HEK293 (cell line): ENCODE results near the gene CADPS.

Experiments used
- CTCF ChIA-PET: fragments of 350-600 bp; formaldehyde crosslinking; extraction: SDS; loops from one replicate; lab custom pipeline; 2021; ENCODE audit warnings: antibody characterized with exemption; lab: Yijun Ruan, JAX
- POLR2A ChIA-PET: fragments of 300-600 bp; formaldehyde crosslinking; extraction: SDS; loops from one replicate; lab custom pipeline; 2020; ENCODE audit warnings: antibody characterized with exemption, inconsistent platforms; lab: Yijun Ruan, JAX
- H3K27ac ChIP-seq: fragments of 200-500 bp; sonication (Bioruptor generic); 2 replicates; pipeline ENCODE4 v1.5.1; 2014; ENCODE audit warnings: low read depth, low read length, control low read depth, inconsistent platforms; ENCODE audit errors: extremely low read depth
- H3K36me3 ChIP-seq, 2 experiments: fragments of 200-500 bp in 1 of 2; sonication (Bioruptor generic) in 1 of 2; 1 replicate in 1 of 2; 2 replicates in 1 of 2; pipeline ENCODE4 v1.5.1; 2014 to 2017; ENCODE audit warnings: inconsistent platforms in 2 of 2, low read length in 2 of 2; ENCODE audit not compliant: control insufficient read depth in 2 of 2, insufficient read depth in 1 of 2
- H3K4me1 ChIP-seq: fragments of 200-500 bp; sonication (Bioruptor generic); 2 replicates; pipeline ENCODE4 v1.5.1; 2014; ENCODE audit warnings: mild to moderate bottlenecking, low read length, inconsistent platforms; ENCODE audit not compliant: control insufficient read depth, insufficient read depth
- H3K4me3 ChIP-seq: 2 replicates; pipeline ENCODE4 v1.5.1; 2011; ENCODE audit warnings: low read depth, mild to moderate bottlenecking, control low read depth, low read length, moderate library complexity
- H3K9me3 ChIP-seq: fragments of 200-500 bp; sonication (Bioruptor generic); 2 replicates; pipeline ENCODE4 v1.5.1; 2014; ENCODE audit warnings: low read depth, low read length, inconsistent platforms; ENCODE audit not compliant: control insufficient read depth, insufficient read depth
- AEBP2 ChIP-seq: fragments of 450-650 bp; formaldehyde crosslinking; IDR thresholded peaks from 2 replicates; pipeline ENCODE4 v1.5.1; 2016; ENCODE audit warnings: missing biosample characterization, missing genetic modification characterization, borderline replicate concordance
- GLIS2 ChIP-seq: fragments of 450-650 bp; formaldehyde crosslinking; IDR thresholded peaks from 2 replicates; pipeline ENCODE4 v1.5.1; 2016; ENCODE audit warnings: missing biosample characterization, missing genetic modification characterization
- HOXA7 ChIP-seq: sonication (generic); formaldehyde crosslinking; IDR thresholded peaks from 2 replicates; pipeline ENCODE4 v1.8.1; 2022; ENCODE audit warnings: missing genetic modification reagents, borderline replicate concordance
- IKZF3 ChIP-seq: fragments of 450-650 bp; IDR thresholded peaks from 2 replicates; pipeline ENCODE4 v1.5.0; 2018; ENCODE audit warnings: missing biosample characterization, mild to moderate bottlenecking, missing genetic modification characterization, moderate library complexity
- KLF17 ChIP-seq: fragments of 450-650 bp; formaldehyde crosslinking; IDR thresholded peaks from 2 replicates; pipeline ENCODE4 v1.5.1; 2016; ENCODE audit warnings: missing biosample characterization, missing genetic modification characterization
- RBAK ChIP-seq: fragments of 450-650 bp; formaldehyde crosslinking; IDR thresholded peaks from 2 replicates; pipeline ENCODE4 v1.5.1; 2016; ENCODE audit warnings: missing biosample characterization, missing genetic modification characterization
- REPIN1 ChIP-seq: fragments of 450-650 bp; formaldehyde crosslinking; IDR thresholded peaks from 2 replicates; pipeline ENCODE4 v1.5.1; 2017; ENCODE audit warnings: missing biosample characterization, missing genetic modification characterization, low read depth
- SCRT1 ChIP-seq: fragments of 450-650 bp; formaldehyde crosslinking; IDR thresholded peaks from 2 replicates; pipeline ENCODE4 v1.5.1; 2016; ENCODE audit warnings: missing biosample characterization, missing genetic modification characterization, borderline replicate concordance
- SCRT2 ChIP-seq: fragments of 450-650 bp; formaldehyde crosslinking; IDR thresholded peaks from 2 replicates; pipeline ENCODE4 v1.5.1; 2016; ENCODE audit warnings: missing biosample characterization, missing genetic modification characterization
- SP3 ChIP-seq: fragments of 450-650 bp; formaldehyde crosslinking; IDR thresholded peaks from 2 replicates; pipeline ENCODE4 v1.5.1; 2016; ENCODE audit warnings: missing biosample characterization, missing genetic modification characterization
- ZBTB49 ChIP-seq: fragments of 450-650 bp; formaldehyde crosslinking; IDR thresholded peaks from 2 replicates; pipeline ENCODE4 v1.5.1; 2016; ENCODE audit warnings: missing biosample characterization, missing genetic modification characterization, low read depth
- ZNF174 ChIP-seq: fragments of 450-650 bp; formaldehyde crosslinking; IDR thresholded peaks from 2 replicates; pipeline ENCODE4 v1.5.0; 2017; ENCODE audit warnings: missing biosample characterization, mild to moderate bottlenecking, missing genetic modification characterization
- ZNF366 ChIP-seq: fragments of 450-650 bp; formaldehyde crosslinking; conservative IDR thresholded peaks from 2 replicates; pipeline ENCODE4 v1.5.1; 2016; ENCODE audit warnings: missing biosample characterization, missing genetic modification characterization
- ZNF423 ChIP-seq: fragments of 450-650 bp; formaldehyde crosslinking; IDR thresholded peaks from 2 replicates; pipeline ENCODE4 v1.5.1; 2016; ENCODE audit warnings: missing biosample characterization, missing genetic modification characterization
- ZNF48 ChIP-seq: fragments of 450-650 bp; formaldehyde crosslinking; IDR thresholded peaks from 2 replicates; pipeline ENCODE4 v1.5.1; 2016; ENCODE audit warnings: missing biosample characterization, missing genetic modification characterization
- ZNF518A ChIP-seq: fragments of 450-650 bp; formaldehyde crosslinking; conservative IDR thresholded peaks from 2 replicates; pipeline ENCODE4 v1.5.1; 2016; ENCODE audit warnings: low read depth, missing biosample characterization, missing genetic modification characterization
- ZNF549 ChIP-seq: fragments of 450-650 bp; IDR thresholded peaks from 2 replicates; pipeline ENCODE4 v1.5.1; 2018; ENCODE audit warnings: missing biosample characterization, missing genetic modification characterization, mild to moderate bottlenecking, inconsistent platforms, moderate library complexity
- ZNF677 ChIP-seq: fragments of 450-650 bp; IDR thresholded peaks from 2 replicates; pipeline ENCODE4 v1.5.0; 2018; ENCODE audit warnings: missing biosample characterization, mild to moderate bottlenecking, missing genetic modification characterization, moderate library complexity
- ZNF704 ChIP-seq: fragments of 450-650 bp; formaldehyde crosslinking; IDR thresholded peaks from 2 replicates; pipeline ENCODE4 v1.5.1; 2016; ENCODE audit warnings: missing biosample characterization, missing genetic modification characterization
- ZXDB ChIP-seq: fragments of 450-650 bp; formaldehyde crosslinking; IDR thresholded peaks from 2 replicates; pipeline ENCODE4 v1.5.1; 2016; ENCODE audit warnings: missing biosample characterization, missing genetic modification characterization

Gene CADPS

GRCh38 chr3:62378311-62378789, 496.9 kb downstream of the CADPS start:
- CTCF ChIA-PET, result interaction anchor here (0.6 kb wide), 1 partner anchor 64 kb away, joined by 3 read pairs; no protein-coding TSS in a partner anchor
- Histone ChIP-seq H3K36me3 (no peaks in the 10 kb centered on the region), H3K4me3 (no peak overlapping the region), H3K27ac (no peak overlapping the region), H3K9me3 (no peaks in the 10 kb centered on the region), H3K4me1 (no peaks in the 10 kb centered on the region)
- TF ChIP-seq SCRT2 (tag by site-specific recombination) (no peak), ZNF366 (tag by site-specific recombination) (no peak), ZNF48 (tag by site-specific recombination) (no peak)
- POLR2A ChIA-PET, result no interaction called here

- H3K4me3 ChIP-seq, result no peak overlapping the region
- no peaks in the 10 kb centered on the region for H3K36me3 ChIP-seq
- POLR2A ChIA-PET, result no interaction called here
- no peaks in the 10 kb centered on the region; the same call in 1 of the 2 replicates for H3K4me1 ChIP-seq
- no peaks in the 10 kb centered on the region for H3K9me3 ChIP-seq
- H3K27ac ChIP-seq, result no peak overlapping the region
- CTCF ChIA-PET, result no interaction called here
- no peak for TF ChIP-seq ZNF549 (tag by site-specific recombination)
- TF ChIP-seq RBAK, result no peak
- TF ChIP-seq SP3 (tag by site-specific recombination), result no peak
- no peak for TF ChIP-seq IKZF3 (tag by site-specific recombination)
- no peak for TF ChIP-seq ZNF677
- no peak for TF ChIP-seq KLF17 (tag by site-specific recombination)
- TF ChIP-seq ZXDB (tag by site-specific recombination), result no peak
- no peak for TF ChIP-seq ZNF174 (tag by site-specific recombination)
- no peak for TF ChIP-seq ZNF423 (tag by site-specific recombination)
- no peak for TF ChIP-seq REPIN1 (tag by site-specific recombination)
- TF ChIP-seq AEBP2, result no peak
- TF ChIP-seq ZNF518A, result no peak
- no peak for TF ChIP-seq ZBTB49
- TF ChIP-seq SCRT1, result no peak
- no peak for TF ChIP-seq HOXA7 (CRISPR knock-in tag)
- no peak for TF ChIP-seq GLIS2 (tag by site-specific recombination)
- no peak for TF ChIP-seq ZNF704
Measured at GRCh38 chr3:62376906-62377877, 498.0 kb downstream of the CADPS start.
